ENCODE data around the gene DPP9.
A peak's percentile ranks its signal among the peaks of the same experiment; 100 is the strongest.
"Not testable (repeated sequence)": the region's sequence is repeated elsewhere in the genome, so short reads cannot be mapped to it uniquely, and the experiment has no call there.

DPP9 gene

GRCh38 chr19:4689403-4689802 is 34.2 kb downstream of the DPP9 start:
- no peak for DNase-seq (ENCODE audit: low read depth in 2 of 2, low spot score in 1 of 2)

GRCh38 chr19:4688587-4688986 is 35.1 kb downstream of the DPP9 start:
- DNase-seq (ENCODE audit: low read depth in 2 of 2, low spot score in 1 of 2): no peak

- DNase-seq (ENCODE audit: low read depth in 2 of 2, low spot score in 1 of 2): no peak
Measured at GRCh38 chr19:4687396-4687795, 36.2 kb downstream of the DPP9 start.

GRCh38 chr19:4686700-4687099 is 36.9 kb downstream of the DPP9 start:
- DNase-seq (ENCODE audit: low read depth in 2 of 2, low spot score in 1 of 2): no peak

DNA sequence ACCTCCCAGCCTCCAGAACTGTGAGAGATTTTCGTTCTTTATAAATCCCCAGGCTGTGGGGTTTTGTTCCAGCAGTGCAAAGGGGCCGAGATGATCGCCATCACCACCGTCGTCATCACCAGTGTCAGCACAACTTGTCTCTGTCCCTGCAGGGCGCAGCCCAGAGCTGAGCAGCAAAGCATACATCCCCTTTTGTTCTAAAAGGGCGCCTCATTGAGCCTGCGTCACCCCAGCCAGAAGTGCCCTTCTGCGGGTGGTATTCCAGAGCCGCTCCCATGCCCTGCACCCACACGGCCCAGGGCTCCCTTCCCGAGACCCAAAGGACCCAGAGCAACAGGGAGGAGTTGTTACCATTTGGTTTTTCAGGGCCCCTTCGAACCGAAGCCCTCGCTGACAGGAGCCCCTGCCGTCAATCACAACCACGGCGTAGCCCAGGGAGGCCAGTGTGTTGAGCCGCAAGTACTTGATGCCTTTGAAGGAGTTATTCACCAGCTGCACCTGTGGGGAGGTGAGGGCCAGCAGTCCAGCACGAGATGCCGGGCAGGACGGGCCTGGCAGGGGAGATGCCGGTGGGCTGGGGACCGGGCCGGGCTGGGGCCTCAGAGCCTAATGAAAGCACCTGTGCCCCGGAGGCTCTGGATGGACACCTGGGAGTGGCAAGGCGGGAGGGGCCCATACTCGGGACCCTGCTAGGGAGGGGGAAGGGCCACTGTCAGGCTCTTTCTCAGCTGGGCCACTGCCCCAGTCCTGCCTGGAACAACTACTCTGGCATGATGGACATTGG is 39.1 kb downstream of the DPP9 start:
- no peak for DNase-seq (ENCODE audit: low read depth in 2 of 2, low spot score in 1 of 2)

GRCh38 chr19:4682417-4683200 is 41.0 kb downstream of the DPP9 start:
- no peak for DNase-seq (ENCODE audit: low read depth in 2 of 2, low spot score in 1 of 2)

- DNase-seq (ENCODE audit: low read depth in 2 of 2, low spot score in 1 of 2): not testable (repeated sequence)
Measured at GRCh38 chr19:4680021-4680420, 43.6 kb downstream of the DPP9 start.

DNA sequence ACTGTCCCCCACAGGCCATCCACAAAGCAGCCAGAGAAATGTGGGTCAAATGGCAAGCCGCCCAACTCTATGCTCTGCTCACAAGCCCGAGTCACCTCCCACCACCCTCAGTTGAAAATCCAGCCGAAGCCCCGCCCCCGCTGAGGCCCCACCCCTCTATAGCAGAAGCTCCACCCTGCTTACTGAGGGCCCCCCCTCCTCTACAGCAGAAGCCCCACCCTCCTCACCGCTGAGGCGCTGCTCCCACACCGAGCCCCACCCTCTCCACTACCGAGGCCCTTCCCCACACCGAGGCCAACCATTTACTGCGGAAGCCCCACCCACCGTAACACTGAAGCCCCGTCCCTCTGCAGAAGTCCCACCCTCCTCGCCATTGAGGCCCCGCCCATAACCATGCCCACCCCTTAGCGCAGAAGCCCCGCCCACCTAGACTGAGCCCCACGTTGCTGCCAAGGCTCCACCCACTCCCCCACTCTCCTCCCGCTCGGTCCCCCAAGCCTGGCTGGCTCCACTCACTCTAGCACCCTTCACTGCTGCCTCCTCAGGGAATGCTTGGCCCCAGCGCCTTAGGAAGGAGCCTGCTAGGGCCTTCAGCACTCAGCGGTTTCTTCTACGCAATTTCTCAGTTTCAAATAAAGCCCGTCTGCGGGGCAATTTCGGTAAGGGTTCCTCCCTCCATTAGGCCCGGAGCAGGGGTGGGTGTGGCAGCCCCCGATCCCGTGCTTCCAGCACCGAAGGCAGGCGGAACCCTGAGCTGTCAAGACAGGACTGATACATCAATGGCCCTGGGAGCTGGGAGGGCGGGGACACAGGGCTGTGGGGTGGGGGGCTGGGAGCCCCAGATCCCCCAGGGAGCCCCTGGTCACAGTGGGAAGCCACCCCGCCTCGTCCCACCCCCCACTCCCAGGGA is 44.5 kb downstream of the DPP9 start:
- no peak for DNase-seq (ENCODE audit: low read depth in 2 of 2, low spot score in 1 of 2)

- DNase-seq (ENCODE audit: low read depth in 2 of 2, low spot score in 1 of 2): no peak
Measured at GRCh38 chr19:4676955-4677731, 46.5 kb downstream of the DPP9 start.

DNA sequence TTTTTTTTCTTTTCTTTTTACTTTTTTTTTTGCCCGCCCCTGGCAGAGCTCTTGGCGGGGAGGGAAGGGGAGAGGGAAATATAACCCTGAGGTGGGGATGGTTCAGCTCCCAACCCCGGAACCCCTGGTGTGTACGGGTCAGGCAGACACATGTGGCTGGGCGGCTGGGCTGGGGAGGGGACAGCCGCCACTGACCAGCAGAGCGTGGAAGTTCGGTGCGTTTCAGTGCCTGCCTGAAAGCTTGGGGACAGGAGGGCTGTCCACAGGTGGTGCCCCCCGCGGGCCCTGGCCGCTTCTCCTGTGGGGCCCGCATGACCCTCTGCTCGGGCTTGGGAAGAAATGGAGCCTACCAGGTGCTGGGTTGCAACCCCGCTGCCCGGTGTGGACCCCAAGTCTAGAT is 48.3 kb downstream of the DPP9 start:
- DNase-seq (ENCODE audit: low read depth in 2 of 2, low spot score in 1 of 2): no peak

DNA sequence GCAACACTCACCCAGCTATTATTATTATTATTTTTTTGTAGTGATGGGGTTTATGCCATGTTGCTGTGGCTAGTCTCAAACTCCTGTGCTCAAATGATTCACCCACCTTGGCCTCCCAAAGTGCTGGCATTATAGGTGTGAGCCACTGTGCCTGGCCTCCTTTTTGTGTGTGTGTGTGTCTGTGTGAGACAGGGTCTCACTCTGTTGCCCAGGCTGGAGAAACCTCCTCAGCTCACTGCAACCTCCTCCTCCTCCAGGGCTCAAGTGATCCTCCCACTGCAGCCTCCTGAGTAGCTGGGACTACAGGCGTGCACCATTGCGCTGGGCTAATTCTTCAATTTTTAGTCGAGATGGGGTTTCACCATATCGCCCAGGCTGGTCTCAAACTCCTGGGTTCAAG is 49.9 kb downstream of the DPP9 start:
- no peak for DNase-seq (ENCODE audit: low read depth in 2 of 2, low spot score in 1 of 2)

DNA sequence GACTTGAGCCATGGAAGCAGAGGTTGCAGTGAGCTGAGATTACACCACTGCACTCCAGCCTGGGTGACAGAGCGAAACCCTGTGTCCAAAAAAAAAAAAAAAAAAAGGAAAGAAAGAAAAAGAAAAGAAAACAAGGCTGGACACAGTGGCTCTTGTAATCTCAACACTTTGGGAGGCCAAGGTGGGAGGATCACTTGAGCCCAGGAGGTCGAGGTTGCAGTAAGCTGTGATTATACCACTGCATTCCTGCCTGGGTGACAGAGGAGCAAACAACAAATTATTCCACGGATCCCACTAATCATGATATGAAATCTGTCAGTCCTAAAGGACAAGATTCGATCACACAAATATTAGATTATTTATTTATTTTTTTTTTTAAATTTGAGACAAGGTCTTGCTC is 50.4 kb downstream of the DPP9 start:
- DNase-seq (ENCODE audit: low read depth in 2 of 2, low spot score in 1 of 2): no peak

- no peak for DNase-seq (ENCODE audit: low read depth in 2 of 2, low spot score in 1 of 2)
Measured at GRCh38 chr19:4671185-4671851, 52.3 kb downstream of the DPP9 start.

DNA sequence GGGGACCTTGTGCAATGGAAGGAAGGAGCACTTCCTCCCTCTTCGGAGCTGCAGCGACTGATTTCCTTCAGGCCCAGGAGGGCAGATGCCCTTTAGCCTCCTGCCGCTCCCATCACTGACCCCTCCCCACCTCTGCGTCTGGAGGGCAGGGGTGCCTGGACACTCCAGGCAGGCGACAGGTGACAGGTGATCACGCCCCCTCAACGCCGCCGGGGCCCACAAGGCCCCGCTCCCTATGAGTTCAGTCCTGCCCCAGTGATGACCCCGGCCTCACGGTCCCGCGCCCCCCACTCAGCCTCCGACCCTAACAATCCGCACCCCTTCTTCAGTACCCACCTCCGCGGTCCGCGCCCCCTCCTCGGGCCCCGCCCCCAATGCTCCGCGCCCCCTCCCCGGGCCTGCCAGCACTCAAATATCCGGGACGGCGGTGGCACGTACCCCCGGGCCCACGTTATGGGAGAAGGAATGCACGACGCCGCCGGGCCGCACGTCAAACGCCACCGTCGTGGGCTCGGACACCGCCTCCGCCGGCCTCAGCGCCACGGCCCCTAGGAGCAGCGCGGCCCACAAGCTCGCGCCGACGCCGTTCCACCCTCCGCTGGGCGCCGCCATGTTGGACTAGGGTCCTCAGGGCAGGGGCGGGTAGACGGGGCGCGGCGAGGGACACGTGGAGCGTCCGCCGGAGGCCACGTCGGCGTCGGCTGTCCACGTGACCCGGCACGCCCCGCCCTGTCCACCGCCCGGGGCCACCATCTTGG is 53.7 kb downstream of the DPP9 start, which contains the start of gene MYDGF:
Gene MYDGF, minus strand, starts transcription at position 620 of the 758 bp plus-strand sequence. Its CDS starts 8 bp downstream, at position 612.
- peak; percentile 84 to 88 for DNase-seq (ENCODE audit: low read depth in 2 of 2, low spot score in 1 of 2)

GRCh38 chr19:4664642-4665041 is 59.0 kb downstream of the DPP9 start:
- no peak for DNase-seq (ENCODE audit: low read depth in 2 of 2, low spot score in 1 of 2)

- no peak for DNase-seq (ENCODE audit: low read depth in 2 of 2, low spot score in 1 of 2)
Measured at GRCh38 chr19:4662812-4663211, 60.8 kb downstream of the DPP9 start.

- DNase-seq (ENCODE audit: low read depth in 2 of 2, low spot score in 1 of 2): no peak
Measured at GRCh38 chr19:4662020-4662695, 61.5 kb downstream of the DPP9 start.

GRCh38 chr19:4660993-4661392 is 62.6 kb downstream of the DPP9 start:
- DNase-seq (ENCODE audit: low read depth in 2 of 2, low spot score in 1 of 2): no peak

Data from stimulated activated CD8-positive, alpha-beta memory T cell treated with anti-CD3 and anti-CD28 coated beads, Interleukin-4, amount 100 ng/mL, for 1 hour (primary cell).